Activated CD8-positive, alpha-beta T cell treated with anti-CD3 and anti-CD28 coated beads for 36 hours (primary cell): ENCODE results near the gene ZC3H12A. TPM values are rescaled to one million over a fixed set of nuclear protein-coding genes. Genes with fewer than 3 reads are reported as not detected.

Source experiments
- ATAC-seq: fragments of 200-7000 bp; cut with Tn5 transposase; one replicate; pipeline ENCODE4 v1.10.0; 2021; ENCODE audit warnings: mild to moderate bottlenecking, moderate library complexity
- CTCF ChIA-PET: fragments of 350-600 bp; sonication (Branson Sonifier 250); formaldehyde crosslinking; loops from one replicate; lab custom pipeline; 2021; ENCODE audit warnings: antibody characterized with exemption; lab: Charles Lee
- POLR2A ChIA-PET: fragments of 350-600 bp; sonication (Branson Sonifier 250); formaldehyde crosslinking; loops from one replicate; lab custom pipeline; 2021; ENCODE audit warnings: antibody characterized with exemption; lab: Charles Lee
- DNase-seq: peaks from one replicate; pipeline ENCODE4 v3.0.0-alpha.2; 2020
- H3K27ac Mint-ChIP-seq: one replicate; pipeline ENCODE4 v1.8.0; 2021; ENCODE audit warnings: mild to moderate bottlenecking, mixed read lengths
- H3K27me3 Mint-ChIP-seq: one replicate; pipeline ENCODE4 v1.8.0; 2021; ENCODE audit warnings: mixed read lengths
- H3K36me3 Mint-ChIP-seq: one replicate; pipeline ENCODE4 v1.8.0; 2021; ENCODE audit warnings: low read depth, mixed read lengths
- H3K4me1 Mint-ChIP-seq: one replicate; pipeline ENCODE4 v1.8.0; 2021; ENCODE audit warnings: low read depth, mixed read lengths
- H3K4me3 Mint-ChIP-seq: one replicate; pipeline ENCODE4 v1.8.0; 2021; ENCODE audit warnings: mild to moderate bottlenecking, moderate library complexity, mixed read lengths
- H3K9me3 Mint-ChIP-seq: one replicate; pipeline ENCODE4 v1.8.0; 2021; ENCODE audit warnings: mixed read lengths
- intact Hi-C: fragments of 100-400 bp; cut with micrococcal nuclease; formaldehyde crosslinking; loops from one replicate; pipeline ENCODE4 v1.10.0; 2022
- total RNA-seq, 2 experiments: library from RNA; stranded (reverse); gene quantifications; one replicate each; pipeline ENCODE4 v1.2.3, GENCODE V29; 2021
- TF ChIP-seq, protein P1 (sequence below): fragments of 200-600 bp; IDR thresholded peaks from one replicate; pipeline ENCODE4 v1.8.0; 2022; ENCODE audit warnings: antibody characterized with exemption, mild to moderate bottlenecking

Gene ZC3H12A
- total RNA-seq, 2 experiments from 2014 or later = 20.4 to 20.5 TPM

- CTCF ChIA-PET = interaction anchor here (0.9 to 8.9 kb wide), 8 partner anchors 9 to 203 kb away, joined by 3 to 89 read pairs (median 3); partner anchors contain the start of genes MEAF6 and SNIP1
- Mint-ChIP-seq H3K4me3 (peak overlapping the region; percentile 90), H3K36me3 (peaks cover 77% of the 10 kb centered on the region), H3K4me1 (peaks cover 30% of the 10 kb centered on the region), H3K9me3 (no peaks in the 10 kb centered on the region), H3K27ac (peak overlapping the region; percentile 99), H3K27me3 (no peaks in the 10 kb centered on the region)
- DNase-seq = peak; percentile 76
- peak; percentile 38 for ATAC-seq
- intact Hi-C loops = no loop called here
- POLR2A ChIA-PET = interaction anchor here (0.7 to 9.3 kb wide), 17 partner anchors 8 to 1015 kb away, joined by 3 to 52 read pairs (median 5); partner anchors contain the start of gene MEAF6
- TF ChIP-seq, protein P1, sequence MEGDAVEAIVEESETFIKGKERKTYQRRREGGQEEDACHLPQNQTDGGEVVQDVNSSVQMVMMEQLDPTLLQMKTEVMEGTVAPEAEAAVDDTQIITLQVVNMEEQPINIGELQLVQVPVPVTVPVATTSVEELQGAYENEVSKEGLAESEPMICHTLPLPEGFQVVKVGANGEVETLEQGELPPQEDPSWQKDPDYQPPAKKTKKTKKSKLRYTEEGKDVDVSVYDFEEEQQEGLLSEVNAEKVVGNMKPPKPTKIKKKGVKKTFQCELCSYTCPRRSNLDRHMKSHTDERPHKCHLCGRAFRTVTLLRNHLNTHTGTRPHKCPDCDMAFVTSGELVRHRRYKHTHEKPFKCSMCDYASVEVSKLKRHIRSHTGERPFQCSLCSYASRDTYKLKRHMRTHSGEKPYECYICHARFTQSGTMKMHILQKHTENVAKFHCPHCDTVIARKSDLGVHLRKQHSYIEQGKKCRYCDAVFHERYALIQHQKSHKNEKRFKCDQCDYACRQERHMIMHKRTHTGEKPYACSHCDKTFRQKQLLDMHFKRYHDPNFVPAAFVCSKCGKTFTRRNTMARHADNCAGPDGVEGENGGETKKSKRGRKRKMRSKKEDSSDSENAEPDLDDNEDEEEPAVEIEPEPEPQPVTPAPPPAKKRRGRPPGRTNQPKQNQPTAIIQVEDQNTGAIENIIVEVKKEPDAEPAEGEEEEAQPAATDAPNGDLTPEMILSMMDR = no peak
These were observed 4.1 kb downstream of the ZC3H12A start for GRCh38 chr1:37478451-37478881.

DNA sequence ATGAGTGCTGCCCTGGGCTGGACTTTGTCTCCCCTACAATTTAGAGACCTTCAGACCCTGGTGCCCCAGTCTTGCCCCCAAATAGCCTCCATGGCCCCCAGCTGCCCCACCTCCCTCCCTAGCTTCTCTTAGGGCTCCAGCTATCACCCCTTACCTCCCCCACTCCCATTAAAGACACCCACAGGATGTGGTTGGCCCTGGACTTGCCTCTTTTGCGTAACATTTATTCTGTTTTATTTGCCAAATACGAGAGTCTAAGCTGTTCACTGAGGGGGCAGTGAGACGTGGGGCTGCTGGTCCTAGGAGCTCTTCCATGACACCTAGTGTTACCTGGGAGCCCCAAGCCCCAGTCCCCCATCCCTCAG lies 4.5 kb downstream of the ZC3H12A start:
- intact Hi-C loops = no loop called here
- DNase-seq (peak; percentile 72), ATAC-seq (peak; percentile 5)
- CTCF ChIA-PET = interaction anchor here (0.6 to 8.9 kb wide), 11 partner anchors 9 to 530 kb away, joined by 3 to 89 read pairs (median 3); partner anchors contain the start of genes MEAF6 and SNIP1
- no peaks in the 10 kb centered on the region for H3K27me3 Mint-ChIP-seq
- H3K9me3 Mint-ChIP-seq = no peaks in the 10 kb centered on the region
- POLR2A ChIA-PET = interaction anchor here (0.7 to 9.3 kb wide), 18 partner anchors 8 to 1015 kb away, joined by 3 to 52 read pairs (median 5); partner anchors contain the start of gene MEAF6
- peak overlapping the region; percentile 99 for H3K27ac Mint-ChIP-seq
- peaks cover 27% of the 10 kb centered on the region for H3K4me1 Mint-ChIP-seq
- peak overlapping the region; percentile 90 for H3K4me3 Mint-ChIP-seq
- TF ChIP-seq, protein P1 = no peak
- peaks cover 77% of the 10 kb centered on the region for H3K36me3 Mint-ChIP-seq

- peaks cover 77% of the 10 kb centered on the region for H3K36me3 Mint-ChIP-seq
- TF ChIP-seq, protein P1 = no peak
- H3K4me1 Mint-ChIP-seq = peaks cover 27% of the 10 kb centered on the region
- ATAC-seq (peak; percentile 60), DNase-seq (peak; percentile 97)
- intact Hi-C loops = no loop called here
- peak overlapping the region; percentile 99 for H3K27ac Mint-ChIP-seq
- H3K27me3 Mint-ChIP-seq = no peaks in the 10 kb centered on the region
- POLR2A ChIA-PET = interaction anchor here (0.6 to 9.3 kb wide), 13 partner anchors 7 to 1016 kb away, joined by 3 to 52 read pairs (median 5); partner anchors contain the start of gene MEAF6
- H3K9me3 Mint-ChIP-seq = no peaks in the 10 kb centered on the region
- CTCF ChIA-PET = interaction anchor here (0.6 to 8.9 kb wide), 9 partner anchors 8 to 530 kb away, joined by 3 to 89 read pairs (median 3); partner anchors contain the start of gene MEAF6
- peak overlapping the region; percentile 90 for H3K4me3 Mint-ChIP-seq
These were observed 5.1 kb downstream of the ZC3H12A start for GRCh38 chr1:37479255-37480124.

GRCh38 chr1:37480125-37480466 lies 5.7 kb downstream of the ZC3H12A start:
- CTCF ChIA-PET = interaction anchor here (1.1 to 2.3 kb wide), 2 partner anchors 7 to 529 kb away, joined by 3 to 35 read pairs; no protein-coding TSS in a partner anchor
- peaks cover 75% of the 10 kb centered on the region for H3K36me3 Mint-ChIP-seq

More at GRCh38 chr1:37480125-37480466, 5.7 kb downstream of the ZC3H12A start:
- TF ChIP-seq, protein P1 = no peak
- H3K4me1 Mint-ChIP-seq = peaks cover 27% of the 10 kb centered on the region
- H3K27me3 Mint-ChIP-seq = no peaks in the 10 kb centered on the region
- H3K27ac Mint-ChIP-seq = peak overlapping the region; percentile 99
- POLR2A ChIA-PET = interaction anchor here (0.9 to 9.3 kb wide), 3 partner anchors 12 to 39 kb away, joined by 3 to 52 read pairs (median 3); partner anchors contain the start of gene MEAF6
- intact Hi-C loops = no loop called here
- ATAC-seq (no peak), DNase-seq (peak; percentile 7)
- H3K9me3 Mint-ChIP-seq = no peaks in the 10 kb centered on the region
- peak overlapping the region; percentile 90 for H3K4me3 Mint-ChIP-seq
